NCI-H82 treated with DMSO at 0.1 percent for 48 hours (cell line): ENCODE data around the gene GRHPR.
"Not testable (repeated sequence)": the region's sequence is repeated elsewhere in the genome, so short reads cannot be mapped to it uniquely, and the experiment has no call there.

Source experiments
- DNase-seq: peaks from one replicate; lab custom pipeline; 2025; ENCODE audit not compliant: unreplicated experiment; lab: John Stamatoyannopoulos, UW

Gene GRHPR

DNA sequence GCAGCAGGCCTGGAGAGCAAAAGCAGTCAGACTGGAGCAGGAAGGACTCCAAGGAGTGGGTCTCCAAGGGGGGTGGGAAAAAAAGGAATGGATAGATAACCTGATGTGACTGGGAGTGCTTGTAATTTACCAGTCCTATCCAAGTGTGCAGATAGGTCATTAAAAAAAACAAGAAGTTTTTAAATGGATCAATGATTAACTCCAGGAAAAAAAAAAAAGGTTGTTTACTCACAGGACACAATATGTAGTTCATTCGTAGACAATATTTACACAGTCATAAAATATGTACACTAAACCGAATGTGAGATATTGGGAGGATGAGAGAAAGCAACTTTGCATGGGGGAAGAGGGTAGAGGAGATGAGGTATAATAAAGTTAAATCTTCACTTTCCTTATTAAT is 22.4 kb downstream of the GRHPR start:
- no peak for DNase-seq

DNA sequence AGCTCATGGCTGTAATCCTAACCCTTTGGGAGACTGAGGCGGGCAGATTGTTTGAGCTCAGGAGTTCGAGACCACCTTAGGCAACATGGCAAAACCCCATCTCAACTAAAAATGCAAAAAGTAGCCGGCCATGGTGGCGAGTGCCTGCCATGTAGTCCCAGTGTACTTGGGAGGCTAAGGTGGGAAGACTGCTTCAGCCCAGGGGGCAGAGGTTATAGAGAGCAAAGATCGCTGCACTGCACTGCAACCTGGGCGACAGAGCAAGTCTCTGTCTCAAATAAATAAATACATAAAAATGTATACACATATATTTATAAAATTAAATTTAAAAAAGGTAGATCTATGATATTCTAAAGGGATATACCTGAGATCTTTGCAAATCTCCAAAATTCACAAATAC is 23.3 kb downstream of the GRHPR start:
- DNase-seq: no peak

DNA sequence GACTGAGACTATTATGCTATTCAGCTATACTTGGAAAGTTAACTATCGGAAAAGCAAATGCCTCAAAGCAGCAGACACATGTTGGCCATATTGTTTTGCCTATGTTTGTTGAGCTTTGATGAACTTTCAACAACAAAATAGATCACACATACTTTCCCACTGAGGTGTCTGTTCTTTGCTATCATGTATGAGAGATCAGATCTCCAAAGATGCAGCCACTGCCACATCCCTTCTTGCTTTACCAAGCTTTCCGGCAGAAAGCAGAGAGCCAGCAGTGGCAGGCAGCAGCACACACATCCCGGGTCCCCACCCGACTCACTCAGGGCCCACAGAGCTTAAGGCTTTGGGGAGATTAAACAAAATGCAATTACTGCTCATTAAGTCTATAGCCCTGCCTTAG is 23.9 kb downstream of the GRHPR start:
- DNase-seq: peak; percentile 71

DNA sequence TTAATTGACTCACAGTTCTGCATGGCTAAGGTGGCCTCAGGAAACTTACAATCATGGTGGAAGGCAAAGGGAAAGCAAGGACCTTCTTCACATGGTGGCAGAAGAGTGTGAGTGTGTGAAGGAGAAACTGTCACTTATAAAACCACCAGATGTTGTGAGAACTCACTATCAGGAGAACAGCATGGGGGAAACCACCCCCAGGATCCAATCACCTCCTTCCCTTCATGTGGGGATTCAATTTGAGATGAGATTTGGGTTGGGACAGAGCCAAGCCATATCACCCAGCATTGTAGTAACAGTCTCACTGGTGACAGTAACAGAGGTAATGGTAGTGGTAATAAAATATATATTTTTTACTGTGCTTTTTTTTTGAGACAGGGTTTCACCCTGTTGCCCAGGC is 24.6 kb downstream of the GRHPR start:
- no peak for DNase-seq

DNA sequence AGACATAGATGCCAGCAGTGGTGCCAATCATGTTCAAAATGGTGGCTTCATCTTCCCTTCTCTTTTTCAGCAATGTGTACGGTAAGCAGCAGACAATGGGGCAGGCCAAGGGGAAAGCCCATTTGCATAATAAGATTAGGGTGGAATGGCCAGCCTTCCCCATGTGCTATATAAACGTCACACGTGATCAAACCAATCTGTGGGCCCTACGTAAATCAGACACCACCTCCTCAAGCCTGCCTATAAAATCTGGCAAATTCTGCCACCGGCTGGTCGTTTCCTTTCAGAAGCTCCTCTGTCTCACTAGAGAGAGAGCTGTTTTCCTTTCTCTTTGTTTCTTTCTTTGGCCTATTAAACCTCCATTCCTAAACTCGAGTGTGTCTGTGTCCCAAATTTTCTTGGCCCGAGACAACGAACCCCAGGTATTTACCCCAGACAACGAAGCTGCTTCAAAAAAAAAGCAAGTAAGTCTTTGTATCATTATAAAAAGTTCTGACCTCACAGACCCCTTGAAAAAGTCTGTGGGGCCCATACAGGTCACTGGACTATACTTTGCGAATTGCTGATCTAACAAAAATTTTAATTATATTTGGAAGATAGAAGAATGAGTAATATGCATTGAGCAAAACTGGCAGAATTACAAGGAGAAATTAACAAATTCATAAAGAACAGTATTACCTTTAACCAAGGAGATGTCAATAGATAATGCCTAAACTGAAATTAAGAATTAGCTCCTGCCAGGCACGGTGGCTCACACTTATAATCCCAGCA is 27.6 kb downstream of the GRHPR start:
- peak; percentile 86 for DNase-seq

DNA sequence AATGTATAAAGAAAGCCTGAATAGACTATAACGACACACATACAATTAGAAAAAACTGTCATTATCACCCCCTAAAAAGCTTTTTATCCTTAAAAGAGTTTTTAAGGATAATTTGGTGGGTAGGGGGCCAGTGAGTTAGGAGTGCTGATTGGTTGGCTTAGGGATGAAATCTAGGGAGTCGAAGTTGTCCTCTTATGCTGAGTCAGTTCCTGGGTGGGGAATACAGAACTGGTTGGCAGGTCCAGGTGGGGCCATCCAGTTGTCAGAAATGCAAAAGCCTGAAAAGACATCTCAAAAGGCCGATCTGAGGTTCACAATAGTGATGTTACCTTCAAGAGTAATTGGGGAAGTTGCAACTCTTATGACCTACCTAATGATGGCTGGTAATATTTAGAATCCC is 29.1 kb downstream of the GRHPR start:
- no peak for DNase-seq

DNA sequence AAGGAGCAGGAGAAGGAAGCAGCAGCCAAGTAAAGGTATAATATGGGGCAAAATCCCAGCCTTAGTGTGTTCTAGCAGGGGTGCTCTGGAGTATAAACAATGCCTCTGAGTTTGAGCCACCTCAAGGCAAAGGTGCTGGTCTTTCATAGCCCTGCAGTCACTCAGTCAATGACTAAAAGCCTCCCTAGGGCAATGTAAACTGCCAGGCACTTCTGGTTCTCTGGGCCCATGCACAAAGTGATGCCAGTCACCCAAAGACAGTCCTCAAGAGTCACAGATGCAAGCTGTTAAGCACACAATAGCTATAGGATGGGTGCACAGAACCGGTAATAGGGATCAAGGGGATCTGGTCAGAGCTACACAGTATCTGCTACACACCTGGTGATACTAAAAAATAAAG is 30.1 kb downstream of the GRHPR start:
- DNase-seq: no peak

DNA sequence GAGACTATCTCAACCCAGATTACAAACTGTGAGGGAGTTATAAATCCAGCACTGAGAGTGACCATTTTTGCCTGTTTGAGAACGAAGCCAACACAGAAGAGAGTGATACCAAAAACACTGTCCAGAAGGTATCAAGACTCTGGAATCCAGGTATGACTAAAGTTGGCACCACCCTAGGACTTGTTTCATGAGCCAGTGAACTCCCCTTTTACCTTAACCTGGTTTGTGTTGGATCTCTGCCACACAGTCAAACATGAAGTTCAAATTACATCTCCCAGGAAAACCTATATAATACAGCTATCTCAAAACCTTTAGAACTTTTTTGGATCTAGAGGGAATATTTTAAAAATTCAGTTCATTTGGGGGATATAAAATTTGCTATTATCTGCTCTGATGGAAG is 31.3 kb downstream of the GRHPR start:
- no peak for DNase-seq

DNA sequence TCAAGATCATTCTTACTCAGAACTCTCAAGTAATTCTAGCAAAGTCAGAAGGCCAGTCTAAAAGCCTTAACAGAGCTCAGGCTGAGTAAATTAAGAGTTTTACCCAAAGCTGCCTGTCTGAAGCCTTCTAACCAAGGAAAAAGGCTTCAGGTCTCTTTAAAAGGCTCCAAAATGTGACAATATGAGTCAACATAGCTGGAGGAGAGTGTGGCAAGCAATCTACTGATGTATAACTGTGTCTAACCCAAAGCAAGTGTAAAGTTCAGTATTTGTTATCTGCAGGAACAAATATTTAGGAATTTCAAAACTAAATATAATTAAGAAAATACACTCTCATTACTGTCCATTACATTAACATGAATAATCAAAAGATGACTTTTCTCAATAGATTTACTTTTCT is 31.7 kb downstream of the GRHPR start:
- no peak for DNase-seq

DNA sequence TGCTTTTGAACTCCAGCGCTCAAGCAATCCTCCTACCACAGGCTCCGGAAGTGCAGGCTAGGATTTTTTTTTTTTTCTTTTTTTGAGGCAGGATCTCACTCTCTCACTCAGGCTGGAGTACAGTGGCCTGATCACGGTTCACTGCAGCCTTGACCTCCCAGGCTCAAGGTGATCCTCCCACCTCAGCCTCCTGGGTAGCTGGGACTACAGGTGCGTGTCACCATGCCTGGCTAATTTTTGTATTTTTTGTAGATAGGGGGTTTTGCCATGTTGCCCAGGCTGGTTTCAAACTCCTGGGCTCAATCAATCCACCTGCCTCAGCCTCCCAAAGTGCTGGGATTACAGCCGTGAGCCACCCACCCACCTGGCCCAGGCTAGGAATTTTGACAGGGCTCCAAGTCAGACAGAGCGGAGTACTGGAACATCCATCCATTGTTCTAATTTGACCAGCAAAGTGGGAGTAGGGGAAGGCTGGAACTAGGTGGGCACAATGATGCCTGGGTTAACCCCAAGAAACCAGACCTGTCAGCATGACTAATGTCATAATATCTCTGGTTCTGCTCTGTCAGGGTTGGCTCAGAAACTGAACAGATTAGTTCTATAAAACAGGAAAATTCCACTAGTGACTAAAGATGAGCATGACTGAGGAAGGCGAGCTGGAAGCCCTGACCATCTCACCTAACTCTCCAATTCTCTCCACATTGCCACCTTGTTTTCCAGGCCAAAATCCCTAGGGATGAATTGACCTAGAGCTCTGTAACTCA is 33.6 kb downstream of the GRHPR start:
- no peak for DNase-seq

DNA sequence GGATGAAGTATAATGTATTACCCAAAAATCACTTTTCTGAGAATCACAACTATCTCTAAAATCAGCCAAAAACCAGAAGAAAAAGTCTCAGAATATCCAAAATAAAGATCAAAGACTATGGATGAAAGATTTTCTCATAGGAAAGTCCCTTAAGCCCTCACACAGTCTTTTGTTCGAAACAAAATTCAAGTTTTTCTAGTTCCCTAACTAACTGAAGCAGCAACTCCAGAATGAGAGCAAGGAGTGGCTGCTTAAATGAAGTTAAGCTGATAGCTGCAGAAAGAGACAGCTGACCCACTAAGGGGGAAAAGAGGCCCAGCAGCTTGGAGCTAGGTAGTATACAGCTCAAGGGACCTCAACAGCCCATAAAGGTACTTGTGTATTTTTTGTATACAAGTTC is 34.3 kb downstream of the GRHPR start:
- no peak for DNase-seq

DNA sequence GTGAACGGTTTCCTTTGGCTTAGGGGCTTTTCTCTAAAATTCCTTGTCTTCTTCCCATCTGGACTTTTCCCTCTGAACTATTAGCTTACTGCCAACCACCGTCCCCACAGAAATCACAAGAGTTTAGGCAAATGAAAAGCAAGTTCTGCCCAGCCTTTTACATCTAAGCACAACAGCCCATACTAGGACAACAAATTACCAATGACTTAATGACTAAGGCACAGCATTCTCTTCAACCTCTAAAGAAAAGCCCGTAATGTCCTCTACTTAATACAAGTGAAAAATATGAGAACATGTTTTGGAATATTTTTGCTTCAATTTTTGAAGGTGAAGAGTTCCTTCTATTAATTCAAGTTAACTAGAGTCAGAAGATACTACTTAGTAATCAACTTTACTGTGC is 41.5 kb downstream of the GRHPR start:
- DNase-seq: no peak

DNA sequence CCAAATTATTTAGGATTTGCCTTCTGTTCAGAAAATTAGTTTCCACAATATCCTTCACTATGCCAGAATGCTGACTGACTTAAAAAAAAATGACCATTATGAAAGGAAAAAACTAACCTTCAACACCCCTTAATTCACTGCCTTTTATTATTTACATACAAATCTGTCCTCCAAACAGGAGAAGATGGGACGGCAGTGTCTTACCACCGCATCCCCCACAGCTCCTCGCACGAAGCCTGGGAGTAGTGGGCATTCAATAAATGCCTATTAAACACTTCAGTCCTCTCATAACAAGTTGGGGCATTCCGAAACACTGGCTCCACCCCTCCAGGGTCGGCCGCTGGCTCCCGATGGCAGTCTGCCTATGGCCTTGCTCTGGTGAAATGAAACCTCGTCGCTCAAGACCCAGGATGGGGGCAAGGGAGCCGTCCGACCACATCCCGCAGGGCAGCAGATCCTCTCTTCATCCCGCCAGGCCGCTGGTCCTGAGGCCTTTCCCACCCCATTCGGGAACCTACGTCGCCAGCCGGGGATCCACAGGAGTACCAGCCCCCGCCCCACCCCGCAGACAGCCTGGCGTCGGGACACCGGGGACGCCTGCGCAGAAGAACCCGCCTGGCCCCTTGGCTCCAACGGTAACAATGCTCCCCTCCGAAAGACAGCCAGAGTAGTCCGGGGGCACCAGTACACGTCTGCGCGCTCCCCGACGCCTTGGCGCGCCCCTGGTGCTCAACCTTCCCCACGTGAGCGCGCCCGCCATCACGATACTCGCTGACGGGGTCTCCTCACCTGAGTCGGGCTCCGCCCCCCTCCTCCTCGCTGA is 42.1 kb downstream of the GRHPR start:
- no peak for DNase-seq

DNA sequence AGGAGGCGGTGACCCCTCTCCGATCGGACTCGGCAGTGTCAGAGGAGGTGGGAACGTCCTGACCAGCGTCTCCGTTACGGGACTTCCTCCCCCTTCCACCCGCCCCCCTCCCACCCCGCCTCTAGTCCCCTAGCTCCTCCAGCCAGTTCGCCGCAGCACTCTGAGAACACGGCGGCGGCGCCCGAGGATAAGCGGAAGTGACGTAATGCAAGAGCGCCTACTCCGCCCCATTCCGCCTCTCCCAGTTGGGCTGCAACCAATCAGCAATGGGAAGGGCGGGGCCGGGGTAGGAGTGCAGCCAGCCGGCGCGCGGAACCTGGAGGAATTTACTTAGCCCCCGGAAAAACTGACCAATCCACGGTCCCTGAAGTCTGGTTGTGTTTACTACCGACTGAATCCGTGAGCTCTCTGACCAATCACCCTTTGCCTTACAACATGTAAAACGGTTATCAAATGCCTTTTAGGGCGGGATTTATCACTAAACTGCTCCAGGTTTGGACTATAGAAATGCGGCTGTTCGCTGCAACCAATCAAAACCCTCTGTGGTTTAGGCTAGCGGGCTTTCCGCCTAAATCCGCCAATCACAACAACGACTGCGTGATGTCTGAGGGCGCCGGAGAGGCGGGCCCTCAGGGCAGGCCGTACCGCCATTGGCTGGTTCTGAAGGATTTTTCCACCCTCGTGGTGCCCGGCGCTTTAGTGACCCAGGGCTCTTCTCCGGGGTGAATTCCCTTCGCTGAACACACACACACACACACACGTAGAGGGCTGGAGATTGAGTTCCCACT is 42.9 kb downstream of the GRHPR start, which contains the start of gene ZBTB5:
Gene ZBTB5, minus strand, starts transcription at position 202 of the 788 bp plus-strand sequence. CDS start 22,899 bp downstream, outside the sequence.
- DNase-seq: peak; percentile 98

DNA sequence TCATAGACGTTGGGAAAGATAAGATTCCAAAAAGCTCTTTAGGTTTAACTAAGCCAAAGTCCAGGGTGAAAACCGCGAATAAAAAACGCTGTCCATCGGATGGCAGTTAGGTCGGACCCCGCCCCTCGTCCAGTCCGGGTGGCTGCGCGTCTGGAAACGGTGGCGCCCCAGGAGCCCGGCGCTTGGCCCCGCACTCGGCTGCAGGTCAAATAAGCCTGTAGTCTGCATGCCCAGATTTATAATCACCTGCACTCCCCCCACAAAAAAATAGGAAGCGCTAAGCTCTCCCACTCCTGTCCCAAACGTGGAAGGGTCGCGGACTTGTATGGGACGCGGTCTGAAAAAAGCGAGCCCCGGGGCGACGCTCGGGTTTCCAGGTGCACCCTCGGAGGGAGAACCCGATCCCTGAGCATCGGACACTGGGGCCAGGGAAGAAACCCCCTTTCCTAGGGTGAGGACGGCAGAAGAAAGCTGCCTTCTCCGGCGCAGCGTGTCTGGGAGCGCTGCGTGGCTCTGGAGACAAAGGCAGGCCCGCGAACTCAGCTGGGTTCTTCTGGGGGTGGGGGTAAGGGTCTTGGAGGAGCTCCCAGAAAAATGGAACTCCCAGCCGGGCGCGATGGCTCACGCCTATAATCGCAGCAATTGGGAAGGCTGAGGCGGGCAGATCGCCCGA is 43.7 kb downstream of the GRHPR start:
- DNase-seq: no peak

DNA sequence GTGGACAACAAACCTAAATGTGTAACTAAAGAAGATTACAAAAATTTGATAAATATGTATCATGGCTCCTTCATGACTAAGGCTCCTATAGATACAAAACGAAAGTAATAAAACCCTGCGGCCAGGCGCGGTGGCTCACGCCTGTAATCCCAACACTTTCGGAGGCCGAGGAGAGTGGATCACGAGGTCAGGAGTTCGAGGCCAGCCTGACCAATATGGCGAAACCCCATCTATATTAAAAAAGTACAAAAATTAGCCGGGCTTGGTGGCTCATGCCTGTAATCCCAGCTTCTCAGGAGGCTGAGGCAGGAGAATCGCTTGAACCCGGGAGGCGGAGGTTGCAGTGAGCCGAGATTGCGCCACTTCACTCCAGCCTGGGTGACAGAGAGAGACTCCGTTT is 45.0 kb downstream of the GRHPR start:
- not testable (repeated sequence) for DNase-seq

DNA sequence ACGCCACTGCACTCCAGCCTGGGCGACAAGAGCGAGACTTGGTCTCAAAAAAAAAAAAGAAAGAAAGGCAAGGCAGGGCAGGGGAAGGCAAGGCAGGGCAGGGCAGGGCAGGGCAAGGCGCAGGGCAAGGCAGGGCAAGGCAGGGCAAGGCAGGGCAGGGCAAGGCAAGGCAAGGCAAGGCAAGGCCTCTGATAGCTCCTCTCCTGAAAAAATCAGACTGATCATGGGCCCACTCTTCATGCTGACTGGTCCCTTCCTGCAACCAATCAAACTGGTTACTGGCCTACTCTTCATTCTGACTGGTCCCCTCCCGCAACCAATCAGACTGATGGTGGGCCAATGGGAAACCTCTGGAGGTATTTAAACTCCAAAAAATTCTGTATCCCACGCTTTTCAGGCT is 46.1 kb downstream of the GRHPR start:
- no peak for DNase-seq

DNA sequence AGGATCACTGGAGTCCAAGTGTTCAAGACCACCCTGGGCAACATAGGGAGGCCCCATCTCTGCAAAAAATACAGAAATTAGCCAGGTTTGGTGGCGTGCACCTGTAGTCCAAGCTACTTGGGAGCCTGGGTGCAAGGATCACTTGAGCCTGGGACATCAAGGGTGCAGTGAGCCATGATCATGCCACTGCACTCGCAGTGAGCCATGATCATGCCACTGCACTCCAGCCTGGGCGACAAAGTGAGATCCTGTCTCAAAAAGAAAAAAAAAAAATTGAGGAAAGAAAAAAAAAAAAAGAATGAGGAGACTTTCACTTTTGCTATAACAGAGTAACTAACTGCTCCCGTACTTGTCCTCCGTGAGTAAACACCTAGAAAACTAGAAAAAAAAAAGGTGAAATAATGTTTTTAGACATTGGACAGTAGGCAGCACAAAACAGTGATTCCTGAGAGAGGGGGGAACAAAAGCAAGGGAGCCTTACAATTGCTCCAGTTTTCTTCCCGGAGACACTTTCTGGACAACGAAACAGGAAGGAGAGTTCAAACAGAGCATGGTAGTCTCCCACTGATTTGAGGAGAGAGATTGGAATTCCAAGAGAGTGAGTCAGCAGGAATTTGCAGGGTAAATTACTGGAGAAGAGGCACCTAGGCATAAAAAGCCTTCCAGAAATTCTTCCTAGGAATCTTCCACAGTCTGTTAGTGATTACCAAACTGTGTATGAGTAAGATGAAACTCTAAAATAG is 49.6 kb downstream of the GRHPR start:
- DNase-seq: no peak

DNA sequence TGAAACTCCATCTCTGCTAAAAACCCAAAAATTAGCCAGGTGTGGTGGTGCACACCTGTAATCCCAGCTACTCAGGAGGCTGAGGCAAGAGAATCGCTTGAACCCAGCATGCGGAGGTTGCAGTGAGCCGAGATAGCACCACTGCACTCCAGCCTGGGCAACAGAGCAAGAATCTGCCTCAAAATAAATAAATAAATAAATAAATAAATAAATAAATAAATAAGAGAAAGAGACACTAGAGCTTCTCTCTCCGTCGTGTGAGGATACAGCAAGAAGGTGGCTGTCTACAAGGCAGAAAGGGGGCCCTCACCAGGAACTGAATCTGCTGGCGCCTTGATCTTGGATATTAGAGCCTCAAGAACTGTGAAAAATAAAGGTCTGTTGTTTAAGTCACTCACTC is 51.5 kb downstream of the GRHPR start:
- DNase-seq: not testable (repeated sequence)

DNA sequence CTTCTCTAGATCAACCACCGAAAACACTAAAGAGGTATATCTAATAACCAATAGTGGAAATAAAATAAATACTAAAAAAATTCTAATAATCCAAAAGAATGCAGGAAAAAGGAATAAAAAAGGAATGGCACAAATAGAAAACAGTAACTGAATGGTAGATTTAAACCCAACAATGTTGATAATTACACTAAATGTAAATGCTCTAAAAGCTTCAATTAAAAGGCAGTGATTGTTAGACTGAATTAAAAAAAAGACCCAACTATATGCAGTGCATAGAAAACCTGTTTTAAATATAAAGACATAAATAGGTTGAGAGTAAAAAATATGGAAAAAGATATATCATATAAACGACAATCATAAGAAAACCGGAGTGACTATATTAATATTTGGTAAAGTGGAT is 51.9 kb downstream of the GRHPR start:
- DNase-seq: no peak
